ENCODE results near the gene AIFM1.
"Not testable (repeated sequence)": the region's sequence is repeated elsewhere in the genome, so short reads cannot be mapped to it uniquely, and the experiment has no call there.

AIFM1 gene

GRCh38 chrX:130118441-130119311 is 47.0 kb downstream of the AIFM1 start:
- no peak for DNase-seq (ENCODE audit: low read depth in 3 of 3)

DNA sequence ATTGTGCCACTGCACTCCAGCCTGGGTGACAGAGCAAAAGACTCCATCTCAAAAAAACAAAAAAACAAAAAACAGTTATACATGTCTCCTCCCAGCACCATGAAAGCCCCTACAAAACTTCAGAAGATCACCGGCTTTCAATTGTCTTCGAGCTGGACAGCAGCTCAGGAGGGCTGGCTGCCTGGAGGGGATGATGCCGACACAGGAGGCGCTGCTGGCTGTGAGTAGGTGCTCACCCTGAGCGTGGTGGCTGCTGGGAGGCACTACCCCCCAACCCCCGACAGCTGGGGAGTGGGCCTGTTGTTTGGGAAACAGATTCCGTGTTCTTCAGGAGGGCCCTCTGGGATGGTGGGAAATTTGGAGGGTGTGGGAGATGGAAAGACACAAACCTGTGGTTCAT is 48.5 kb downstream of the AIFM1 start:
- no peak for DNase-seq (ENCODE audit: low read depth in 3 of 3)

DNA sequence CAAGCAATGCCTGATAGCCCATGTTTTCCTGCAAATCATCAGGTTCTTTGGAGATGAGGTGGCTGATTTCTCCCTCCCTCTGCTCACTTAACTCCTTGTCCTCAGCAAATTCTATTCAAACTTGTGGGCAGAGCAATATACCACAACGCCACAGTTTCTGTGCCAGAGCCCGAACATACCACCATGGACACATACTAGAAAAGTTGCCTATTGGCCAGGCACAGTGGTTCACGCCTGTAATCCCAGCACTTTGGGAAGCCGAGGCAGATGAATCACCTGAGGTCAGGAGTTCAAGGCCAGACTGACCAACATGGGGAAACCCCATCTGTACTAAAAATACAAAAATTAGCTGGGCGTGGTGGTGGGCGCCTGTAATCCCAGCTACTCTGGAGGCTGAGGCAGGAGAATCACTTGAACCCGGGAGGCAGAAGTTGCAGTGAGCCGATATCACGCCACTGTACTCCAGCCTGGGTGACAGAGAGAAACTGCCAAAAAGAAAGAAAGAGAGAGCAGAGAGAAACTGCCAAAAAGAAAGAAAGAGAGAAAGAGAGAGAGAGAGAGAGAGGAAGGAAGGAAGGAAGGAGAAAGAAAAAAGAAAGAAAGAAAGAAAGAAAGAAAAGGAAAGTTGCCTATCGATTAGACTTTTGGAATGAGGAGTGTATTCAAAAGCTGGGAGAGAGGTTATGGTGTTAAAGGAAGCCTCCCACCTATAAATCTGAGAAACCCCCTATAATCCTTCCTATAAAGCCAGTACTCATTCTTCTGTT is 50.3 kb downstream of the AIFM1 start:
- not testable (repeated sequence) for DNase-seq (ENCODE audit: low read depth in 3 of 3)

DNA sequence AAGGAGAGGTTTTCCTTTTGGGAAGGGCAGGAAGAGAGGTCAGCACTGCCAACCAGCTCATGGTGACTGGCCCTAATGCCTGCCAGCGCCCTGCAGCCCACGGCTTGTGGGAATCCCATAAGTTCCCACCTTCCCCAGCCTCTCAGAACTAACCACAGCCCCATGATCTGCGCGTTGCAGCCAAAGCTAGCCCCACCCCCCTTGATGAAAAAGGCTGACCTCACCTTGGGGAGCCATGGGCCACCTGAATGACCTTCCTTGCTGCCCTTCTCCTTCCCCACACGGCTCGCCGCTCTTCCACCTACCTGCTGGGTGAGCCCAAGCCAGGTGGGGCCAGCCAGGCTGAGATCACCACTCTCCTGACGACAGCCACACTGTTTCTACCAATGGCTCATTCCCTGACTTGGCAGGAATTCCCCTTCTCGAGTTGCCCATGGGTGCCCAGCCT is 51.5 kb downstream of the AIFM1 start:
- no peak for DNase-seq (ENCODE audit: low read depth in 3 of 3)

DNA sequence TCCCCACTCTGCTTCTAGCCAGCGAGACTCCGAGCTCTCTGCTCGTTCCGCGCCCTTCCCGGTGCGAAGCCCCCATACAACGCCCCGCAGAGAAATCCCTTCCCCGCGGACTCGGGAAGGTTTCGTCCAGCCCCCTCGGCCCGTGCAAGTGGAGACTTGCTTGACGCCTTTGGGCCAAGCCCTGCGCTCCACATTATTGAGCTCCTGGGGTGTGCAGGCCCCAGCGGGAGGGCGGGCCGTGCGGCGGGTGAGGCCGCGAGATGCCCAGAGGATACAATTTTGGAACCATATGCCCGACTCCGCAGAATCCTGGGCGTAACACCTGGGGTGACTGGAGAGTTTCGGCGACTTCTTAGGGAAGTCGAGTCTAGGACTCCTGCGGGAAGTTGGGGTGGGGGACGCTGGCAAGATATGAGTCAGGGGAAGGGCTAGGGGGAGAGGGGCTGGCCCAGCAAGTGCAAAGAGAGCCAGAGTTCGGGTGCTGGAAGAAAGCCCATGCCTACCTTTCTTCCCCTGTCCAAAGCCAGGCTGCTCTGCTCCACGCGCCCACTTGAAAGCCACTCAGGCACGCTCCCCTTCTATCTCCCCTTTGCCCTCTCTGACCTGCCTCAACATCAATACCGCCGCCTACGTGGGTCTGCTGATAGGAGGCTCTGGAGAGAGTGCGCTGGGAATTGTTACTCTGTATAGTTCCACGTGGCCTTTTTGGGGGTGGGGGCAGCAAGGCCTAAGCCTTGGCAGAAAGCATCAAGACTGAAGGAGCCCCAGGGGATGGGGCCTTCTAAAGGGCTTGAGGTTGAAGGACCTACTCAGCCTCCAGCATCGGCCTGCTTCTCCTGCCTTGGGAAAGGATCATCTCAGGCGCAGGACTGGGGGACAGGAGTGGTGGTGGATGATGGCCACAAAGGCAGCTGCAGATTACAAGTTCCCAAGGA is 54.2 kb downstream of the AIFM1 start:
- DNase-seq (ENCODE audit: low read depth in 3 of 3), result no peak

DNA sequence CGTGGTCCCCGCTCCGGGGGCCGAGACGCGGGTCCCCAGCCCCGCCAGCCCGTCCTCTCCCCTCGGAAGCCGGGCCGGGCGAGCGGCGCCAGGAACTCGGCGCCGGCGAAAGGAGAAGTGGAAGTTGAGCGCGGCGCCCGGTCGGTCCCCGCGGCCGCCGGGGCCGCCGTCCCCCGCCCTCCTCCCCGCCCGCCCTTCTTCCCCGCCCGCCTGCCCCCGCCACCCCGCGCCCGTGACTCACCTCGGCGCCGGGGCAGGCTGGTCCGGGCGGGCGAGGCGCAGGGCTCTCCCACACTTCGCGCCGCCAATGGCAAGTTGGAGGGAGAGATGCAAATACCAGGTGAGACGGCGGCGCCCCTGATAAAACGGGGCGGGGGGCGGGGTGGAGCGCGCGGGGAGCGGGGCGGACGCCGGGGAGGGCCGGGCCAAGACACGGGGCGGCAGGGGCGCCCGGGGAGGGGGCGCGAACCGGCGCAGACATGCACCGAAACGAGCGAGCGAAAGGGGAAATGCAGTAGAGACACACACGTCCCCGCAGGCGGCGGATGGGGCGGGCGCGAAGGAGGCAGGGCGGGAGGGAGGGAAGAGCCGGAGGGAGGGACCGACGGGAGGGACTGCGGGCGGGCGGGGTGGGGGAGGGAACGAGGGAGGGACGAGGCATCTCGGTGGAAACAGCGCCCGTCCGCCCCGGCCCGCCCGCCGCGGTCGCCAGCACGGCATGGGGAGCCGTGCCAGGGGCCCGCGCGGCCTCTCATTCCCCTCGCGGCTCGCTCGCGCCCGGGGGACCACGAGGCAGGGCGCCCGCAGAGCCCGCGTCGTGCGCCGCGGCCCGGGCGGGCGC is 55.0 kb downstream of the AIFM1 start, which contains the start of gene ELF4:
ELF4 (minus strand) TSS at position 119 of the 841 bp plus-strand sequence. CDS start 29,167 bp downstream, outside the sequence.
- peak in 2 of 3 experiments; percentile 38 to 39 for DNase-seq (ENCODE audit: low read depth in 3 of 3)

DNA sequence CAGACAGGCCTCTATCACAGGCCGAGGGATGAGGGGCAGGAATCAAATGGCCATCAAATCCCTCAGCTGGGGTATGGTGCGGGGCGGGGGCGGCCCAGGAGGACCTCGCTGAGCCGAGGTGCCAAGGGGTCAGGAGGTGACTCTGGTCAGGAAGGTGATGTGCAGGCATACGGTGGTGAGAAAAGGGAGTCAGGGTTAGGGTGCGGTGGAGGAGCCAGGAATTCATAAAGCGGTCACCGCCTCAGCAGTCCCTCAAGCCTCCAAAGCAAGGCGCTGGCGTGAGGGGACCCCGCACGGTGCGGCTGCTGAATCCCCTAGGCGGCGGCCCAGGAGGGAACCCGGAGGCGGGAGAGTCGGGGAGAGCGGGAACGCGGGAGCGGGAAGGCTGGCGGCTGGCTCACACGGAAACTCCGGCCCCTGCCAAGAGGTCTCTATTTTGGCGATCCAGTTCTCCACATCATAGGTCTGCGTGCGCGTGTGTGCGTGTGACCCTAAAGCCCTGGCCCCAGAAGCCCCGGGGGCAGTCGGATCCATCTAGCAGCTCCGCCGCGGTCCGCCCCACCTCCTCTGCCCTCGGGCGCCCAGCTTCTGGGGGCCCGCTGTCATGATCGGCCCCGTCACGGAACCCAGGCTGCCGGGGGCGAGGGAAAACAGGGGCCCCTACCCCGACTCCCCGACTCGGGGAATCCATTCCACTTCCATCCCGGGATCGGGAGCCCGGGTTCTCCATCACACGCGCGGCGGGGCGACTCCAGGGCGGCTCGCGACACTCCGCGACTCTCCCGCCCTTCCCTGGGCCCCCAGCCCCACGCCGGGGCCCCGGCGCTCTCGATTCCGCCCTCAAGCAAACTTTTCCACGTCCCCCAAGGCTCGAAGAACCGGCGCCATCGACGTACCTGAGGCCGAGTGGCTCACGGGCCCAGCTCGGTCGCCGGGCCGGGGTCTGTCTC is 55.9 kb downstream of the AIFM1 start:
- no peak for DNase-seq (ENCODE audit: low read depth in 3 of 3)

GRCh38 chrX:130108647-130109428 is 56.8 kb downstream of the AIFM1 start:
- DNase-seq (ENCODE audit: low read depth in 3 of 3), result no peak

GRCh38 chrX:130106071-130106470 is 59.6 kb downstream of the AIFM1 start:
- DNase-seq (ENCODE audit: low read depth in 3 of 3), result no peak

GRCh38 chrX:130105244-130105643 is 60.4 kb downstream of the AIFM1 start:
- DNase-seq (ENCODE audit: low read depth in 3 of 3), result no peak

GRCh38 chrX:130103605-130104004 is 62.0 kb downstream of the AIFM1 start:
- DNase-seq (ENCODE audit: low read depth in 3 of 3), result no peak

- DNase-seq (ENCODE audit: low read depth in 3 of 3), result no peak
Observed at GRCh38 chrX:130100180-130100579, 65.5 kb downstream of the AIFM1 start.

DNA sequence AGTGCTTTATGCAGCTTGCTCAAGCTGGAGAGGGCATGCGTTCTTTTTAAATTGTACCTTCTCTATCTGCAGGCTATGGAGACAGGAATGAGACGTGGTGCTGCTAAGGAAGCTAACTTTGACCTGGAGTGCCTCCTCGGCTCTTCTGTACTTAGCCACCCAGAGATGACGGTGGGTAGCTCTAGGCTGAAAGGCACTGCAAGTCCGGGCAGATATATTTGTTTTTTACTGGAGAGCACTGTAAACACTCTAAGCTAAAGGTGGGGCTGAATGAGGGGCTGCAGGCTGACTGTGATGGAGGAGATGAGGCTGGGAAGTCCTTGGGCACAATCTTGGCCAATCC is 67.5 kb downstream of the AIFM1 start:
- no peak for DNase-seq (ENCODE audit: low read depth in 3 of 3)

- no peak for DNase-seq (ENCODE audit: low read depth in 3 of 3)
Observed at GRCh38 chrX:130097507-130098209, 68.0 kb downstream of the AIFM1 start.

DNA sequence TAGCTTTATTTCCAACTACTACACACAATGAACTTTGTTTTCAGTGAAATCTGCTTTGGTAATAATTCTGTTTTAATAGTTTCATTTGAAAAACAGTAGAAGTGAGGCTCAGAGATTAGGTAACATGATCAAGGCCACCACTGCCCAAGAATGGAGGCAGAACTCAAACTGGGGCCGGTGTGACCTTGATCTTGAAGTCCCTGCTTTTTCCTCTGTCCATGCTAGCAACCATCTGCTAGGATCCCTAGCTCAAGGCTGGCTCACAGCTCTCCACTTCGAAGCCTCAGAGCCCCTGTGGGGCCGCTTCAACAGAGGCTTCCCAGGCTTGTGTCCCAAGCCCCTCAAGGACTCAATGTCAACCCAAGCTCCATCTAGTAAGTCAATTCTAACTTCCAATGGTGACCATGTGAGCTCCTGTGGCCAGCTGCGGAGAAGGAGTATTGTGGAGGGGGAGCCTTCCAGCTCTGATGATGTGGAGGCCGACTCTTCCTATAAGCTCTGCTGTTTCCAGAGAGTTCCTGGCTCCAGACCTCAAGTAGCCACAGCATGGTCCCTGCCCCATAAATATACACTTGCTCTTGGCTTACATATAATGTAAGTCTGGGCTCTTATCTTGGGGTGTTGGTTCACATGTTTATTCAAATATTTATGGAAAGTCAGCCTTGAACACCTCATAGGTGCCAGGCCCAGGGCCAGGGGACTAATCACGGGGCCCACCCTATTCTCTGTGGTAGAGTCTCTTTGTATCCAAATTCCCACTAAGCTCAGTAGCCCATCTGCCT is 70.2 kb downstream of the AIFM1 start:
- DNase-seq (ENCODE audit: low read depth in 3 of 3), result no peak

- DNase-seq (ENCODE audit: low read depth in 3 of 3), result no peak
Observed at GRCh38 chrX:130094696-130095095, 70.9 kb downstream of the AIFM1 start.

DNA sequence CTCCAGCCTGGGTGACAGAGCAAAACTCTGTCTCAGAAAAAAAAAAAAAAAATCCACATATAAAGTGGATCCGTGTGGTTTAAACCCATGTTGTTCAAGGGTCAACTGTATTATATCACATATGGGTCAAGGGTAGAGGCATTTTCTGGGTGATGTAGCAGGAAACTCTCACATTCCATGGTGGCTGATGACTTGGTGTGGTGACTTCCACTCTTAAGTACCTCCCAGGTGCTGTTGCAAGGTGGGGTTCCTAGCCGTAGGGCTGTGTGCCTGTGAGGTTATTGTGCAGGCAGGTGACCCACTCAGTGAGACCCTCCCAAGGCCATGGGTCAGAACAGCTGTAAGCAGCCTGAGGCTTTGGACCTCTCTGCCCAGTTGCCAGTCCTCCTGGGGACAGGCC is 72.4 kb downstream of the AIFM1 start:
- DNase-seq (ENCODE audit: low read depth in 3 of 3), result no peak

Data from stimulated activated CD4-positive, alpha-beta T cell treated with anti-CD3 and anti-CD28 coated beads, TNF-alpha, amount 100 ng/mL, for 4 hours (primary cell).